Stimulated activated CD8-positive, alpha-beta memory T cell treated with anti-CD3 and anti-CD28 coated beads, Interleukin-7, amount 100 ng/mL, for 48 hours (primary cell): Measurements from ENCODE around the gene CFAP61.

Source experiments
- DNase-seq, 2 donors: peaks; one replicate each; pipeline ENCODE4 v3.0.0-alpha.2; 2020; ENCODE audit warnings: low read depth in 1 of 2; ENCODE audit errors: extremely low read depth in 1 of 2

Gene CFAP61

DNA sequence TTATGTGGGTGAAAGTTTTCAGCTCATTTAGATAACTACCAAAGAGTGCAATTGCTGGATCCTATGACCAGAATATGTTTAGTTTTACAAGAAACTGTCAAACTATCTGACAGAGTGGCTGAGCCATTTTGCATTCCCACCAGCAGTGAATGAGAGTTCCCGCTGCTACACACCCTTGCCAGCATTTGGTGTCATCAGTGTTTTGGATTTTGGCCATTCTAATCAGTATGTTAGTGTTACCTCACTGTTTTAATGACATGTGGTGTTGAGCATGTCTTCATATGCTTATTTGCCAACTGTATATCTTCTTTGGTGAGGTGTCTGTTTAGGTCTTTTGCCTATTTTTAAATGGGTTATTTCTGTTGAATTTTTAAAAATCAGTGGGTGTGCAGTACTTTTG is 120.9 kb downstream of the CFAP61 start:
- no peak for DNase-seq

DNA sequence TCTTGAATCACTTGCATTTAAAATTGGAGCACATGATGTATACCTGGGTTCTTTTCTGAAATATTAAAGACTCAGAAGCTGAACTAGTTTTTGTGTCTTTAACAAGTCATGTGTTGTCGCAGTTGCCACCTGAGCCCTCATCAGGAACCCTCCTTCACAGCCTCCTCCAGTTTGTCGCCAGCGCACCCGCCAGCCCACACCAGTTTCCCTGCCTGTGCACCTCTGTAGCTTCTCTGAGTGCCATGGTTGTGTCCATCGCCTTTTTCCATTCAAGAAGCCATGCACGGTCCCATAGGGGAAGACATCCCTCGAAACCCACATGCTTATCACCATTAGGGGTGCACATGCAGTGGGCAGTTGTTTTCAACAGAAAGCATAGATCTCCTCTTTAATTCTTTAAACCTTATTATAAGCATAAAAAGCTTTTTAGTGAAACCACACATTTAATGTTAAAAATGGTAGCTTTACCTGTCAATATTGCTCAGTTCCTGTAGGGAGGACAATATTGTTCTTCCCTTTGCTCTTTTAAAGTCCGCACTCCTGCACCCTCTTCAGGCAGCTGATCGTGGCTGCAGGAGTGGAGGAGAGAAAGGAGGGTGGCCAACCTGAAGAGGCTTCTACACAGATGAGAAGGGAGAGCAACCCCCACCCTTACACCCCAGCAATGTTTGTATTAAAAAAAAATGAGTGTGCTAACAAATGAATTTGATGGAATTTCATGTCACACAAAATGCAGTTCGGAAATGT is 121.9 kb downstream of the CFAP61 start:
- no peak for DNase-seq

DNA sequence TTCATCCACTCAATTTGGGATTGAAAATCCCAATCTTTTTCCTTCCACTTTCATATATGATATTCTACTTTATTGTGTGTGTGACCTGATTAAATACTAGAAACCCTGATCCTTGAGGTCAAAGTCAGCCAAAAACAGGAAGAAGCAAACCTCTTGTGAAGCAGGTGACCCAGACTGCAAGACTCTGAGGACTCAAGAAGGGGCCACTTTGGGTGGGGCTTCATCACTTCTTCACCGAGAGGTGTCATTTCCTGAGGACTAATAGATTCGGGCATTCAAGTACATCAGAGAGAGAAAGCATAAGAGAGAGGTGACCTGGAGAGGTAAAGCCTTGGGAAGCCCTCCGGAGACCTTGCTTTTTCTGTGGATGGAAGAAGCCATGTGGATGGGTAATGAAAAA is 129.0 kb downstream of the CFAP61 start:
- DNase-seq, result no peak

DNA sequence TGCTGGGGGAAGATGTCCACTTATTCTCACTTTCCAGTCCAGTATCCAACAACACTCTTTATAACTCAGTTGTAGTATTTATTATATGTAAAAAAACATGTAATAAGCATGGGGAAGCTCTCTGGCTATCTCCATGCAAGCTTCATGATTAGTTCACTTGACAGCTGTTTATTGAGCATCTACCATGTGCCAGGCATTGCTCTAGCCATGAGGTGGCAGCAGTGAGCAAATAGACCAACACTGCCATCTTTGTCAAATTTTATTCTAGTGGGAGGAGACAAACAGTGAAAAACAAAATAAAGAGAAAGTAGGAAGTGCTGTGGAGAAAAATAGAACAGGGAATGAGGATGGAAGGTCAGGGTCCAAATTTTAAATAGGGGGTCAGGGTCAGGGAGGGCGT is 131.8 kb downstream of the CFAP61 start:
- DNase-seq, result no peak

DNA sequence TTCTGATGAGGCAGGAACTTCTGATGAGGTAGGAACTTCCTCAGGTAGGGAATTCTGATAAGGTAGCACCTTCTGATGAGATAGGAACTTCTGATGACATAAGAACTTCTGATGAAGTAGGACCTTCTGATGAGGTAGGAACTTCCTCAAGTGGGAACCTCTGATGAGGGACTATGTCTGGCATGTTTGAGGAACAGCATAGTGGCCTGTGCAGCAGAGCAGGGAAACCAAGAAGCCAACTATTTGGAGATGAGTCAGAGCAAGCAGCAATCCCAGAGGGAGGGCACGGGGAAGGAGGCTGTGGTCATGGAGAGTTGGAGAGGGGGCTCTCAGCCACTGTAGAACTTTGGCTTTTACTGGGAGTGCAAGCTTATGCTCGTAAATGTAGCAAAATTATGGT is 132.4 kb downstream of the CFAP61 start:
- DNase-seq, result no peak

DNA sequence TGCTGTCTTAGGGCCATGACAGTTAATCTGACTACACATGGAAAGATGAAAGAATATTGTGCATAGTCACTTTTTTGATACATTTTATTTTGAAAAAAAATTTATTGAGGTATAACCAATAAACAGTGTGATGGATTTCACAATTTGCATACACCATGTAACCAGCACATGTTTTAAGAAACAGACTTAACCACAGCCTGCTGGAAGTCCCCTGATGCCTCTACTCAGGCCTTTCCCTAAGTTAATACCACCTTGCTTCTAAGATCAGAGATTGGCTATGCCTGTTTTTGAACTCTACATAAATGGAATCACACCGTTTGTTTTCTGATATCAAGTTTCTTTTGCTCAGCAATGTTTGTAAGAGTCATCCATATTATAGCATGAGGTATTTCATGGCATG is 136.3 kb downstream of the CFAP61 start:
- no peak for DNase-seq

DNA sequence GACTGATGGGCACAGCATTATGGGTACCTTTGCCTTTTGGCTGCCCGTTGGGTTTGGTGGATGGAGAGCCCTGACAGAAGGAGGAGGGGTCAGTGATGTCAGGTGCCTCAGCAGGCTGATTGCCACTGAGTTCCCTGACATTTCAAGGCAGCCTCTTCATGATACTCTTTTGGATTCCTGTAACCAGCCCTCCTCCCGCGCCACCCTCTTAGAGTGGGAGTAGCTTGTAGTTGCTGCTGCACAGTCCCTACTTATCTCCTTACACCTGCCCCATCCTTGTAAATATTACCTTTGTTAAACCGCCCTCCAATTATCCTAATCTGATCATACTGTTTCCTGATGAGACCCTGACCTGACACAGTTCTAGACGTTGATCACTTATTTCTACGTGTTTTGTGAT is 140.0 kb downstream of the CFAP61 start:
- DNase-seq, result no peak

DNA sequence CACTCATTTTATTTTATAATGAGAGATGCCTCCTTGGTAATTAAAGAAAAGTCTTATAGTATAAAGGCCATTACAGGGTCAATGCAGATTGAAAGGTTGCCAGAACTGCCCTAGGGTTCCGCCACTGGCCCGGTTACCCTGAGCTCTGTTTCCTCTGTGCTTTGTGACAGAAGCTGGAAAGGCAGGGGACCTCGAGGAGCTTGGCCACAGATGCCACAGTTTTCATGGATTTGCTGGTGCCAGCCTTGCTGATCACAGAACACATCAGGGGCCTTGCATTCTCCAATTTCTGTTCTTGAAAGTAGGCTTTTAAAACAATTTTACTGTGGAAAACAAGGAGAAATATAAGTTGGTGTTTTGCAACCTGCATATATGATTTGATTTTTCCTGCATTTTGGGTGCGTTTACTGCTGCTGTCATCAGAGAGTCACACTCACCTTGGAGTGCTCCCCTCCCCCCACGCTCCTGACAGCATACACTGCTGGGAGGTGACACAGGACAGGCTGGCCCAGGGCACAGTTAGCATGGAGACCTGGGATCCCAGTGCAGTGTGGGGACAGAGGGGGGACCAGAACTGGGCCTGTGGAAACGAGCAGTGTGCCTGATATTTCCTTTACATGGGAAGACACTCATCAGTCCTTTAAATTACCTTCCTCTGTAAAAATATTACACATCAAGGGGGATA is 142.8 kb downstream of the CFAP61 start:
- DNase-seq, result no peak

DNA sequence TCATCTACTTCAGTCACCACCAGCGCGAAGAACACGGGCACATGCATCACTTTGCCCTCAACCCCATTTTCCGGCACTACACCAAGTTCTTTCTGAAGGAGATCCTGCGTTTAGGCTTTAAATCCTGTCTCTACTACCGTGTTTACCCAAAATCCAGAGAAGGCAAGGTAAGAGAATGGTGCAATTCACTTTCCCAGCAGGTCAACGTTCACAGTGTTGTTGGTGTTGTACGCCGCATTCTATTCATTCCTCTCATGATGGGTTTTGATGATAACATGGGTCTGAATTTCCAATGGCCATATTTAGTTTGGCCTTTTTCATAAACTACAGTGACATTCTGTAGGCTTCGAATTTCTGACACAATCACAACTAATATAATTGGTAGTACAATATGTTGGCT is 144.3 kb downstream of the CFAP61 start:
- no peak for DNase-seq

DNA sequence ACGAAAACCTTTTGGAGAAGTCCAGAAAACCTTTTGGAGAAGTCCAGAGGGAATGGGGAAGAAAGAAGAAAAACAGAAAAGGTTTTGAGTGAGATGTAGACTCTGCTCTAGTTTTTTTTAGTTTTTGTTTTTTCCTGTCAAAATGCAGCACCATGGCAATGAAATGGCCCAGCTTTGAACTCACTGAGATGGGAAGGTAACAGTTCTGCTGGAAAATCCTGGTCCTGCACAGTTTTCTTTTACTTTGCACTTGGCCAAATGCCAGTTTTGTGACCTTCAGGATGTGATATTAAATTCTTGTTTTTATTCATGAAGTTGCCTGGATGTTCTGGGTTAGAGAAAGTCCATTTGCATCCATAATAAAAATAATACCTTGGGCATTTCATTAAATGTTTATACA is 145.7 kb downstream of the CFAP61 start:
- no peak for DNase-seq

DNA sequence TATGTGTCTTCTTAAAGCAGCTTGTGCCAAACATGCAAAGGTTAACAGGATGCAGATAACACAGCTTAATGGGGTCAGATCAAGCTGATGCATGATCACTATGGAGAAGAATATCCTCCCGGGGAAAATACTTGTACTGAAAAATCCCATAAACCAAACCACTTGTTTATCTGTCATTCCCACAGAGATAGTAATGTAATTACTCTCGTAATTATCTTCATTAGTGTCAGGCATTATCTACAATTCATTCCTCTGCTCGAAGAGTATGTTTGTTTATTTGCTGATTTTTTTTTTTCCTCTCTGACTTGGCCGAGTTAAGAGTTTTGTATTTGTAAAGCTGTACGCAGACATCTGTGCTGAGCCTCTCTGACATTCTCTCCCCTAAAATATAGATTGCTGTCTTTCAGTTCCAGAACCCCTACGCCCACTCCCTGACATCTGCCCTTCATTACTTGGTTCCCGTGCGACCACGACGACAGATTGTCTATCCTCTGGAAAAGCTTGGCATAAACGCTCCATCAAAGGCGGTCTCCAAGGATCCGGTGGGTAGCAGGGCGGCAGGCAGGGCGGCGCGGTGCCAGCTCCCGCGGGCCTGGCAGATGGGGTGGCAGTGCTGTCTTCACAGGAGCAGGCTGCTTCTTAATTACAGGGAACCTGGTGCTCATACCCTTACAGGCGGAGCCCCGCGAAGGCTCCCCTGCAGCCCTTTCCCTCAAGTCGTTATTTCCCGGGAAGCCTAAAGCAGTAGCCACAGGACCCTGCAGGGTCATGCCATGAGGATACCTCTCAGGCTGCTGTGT is 147.2 kb downstream of the CFAP61 start:
- no peak for DNase-seq

DNA sequence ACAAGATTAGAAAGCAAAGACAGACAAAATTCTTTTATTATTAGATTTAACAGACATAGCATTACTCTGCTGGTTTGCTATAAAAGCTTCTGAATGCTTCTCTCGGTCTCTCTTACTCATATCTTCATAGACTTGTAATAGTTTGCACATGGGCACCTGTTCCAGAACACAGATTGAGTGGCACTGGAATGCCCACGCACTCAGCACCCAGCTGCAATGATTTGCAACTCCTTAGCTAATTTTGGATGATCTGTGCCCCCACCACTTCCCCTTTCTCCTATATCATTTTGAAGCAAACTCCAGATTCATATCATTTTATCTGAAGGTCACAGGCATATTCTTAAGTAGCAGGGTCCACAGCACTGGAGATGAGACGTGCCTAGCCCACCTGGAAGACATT is 148.8 kb downstream of the CFAP61 start:
- no peak for DNase-seq

DNA sequence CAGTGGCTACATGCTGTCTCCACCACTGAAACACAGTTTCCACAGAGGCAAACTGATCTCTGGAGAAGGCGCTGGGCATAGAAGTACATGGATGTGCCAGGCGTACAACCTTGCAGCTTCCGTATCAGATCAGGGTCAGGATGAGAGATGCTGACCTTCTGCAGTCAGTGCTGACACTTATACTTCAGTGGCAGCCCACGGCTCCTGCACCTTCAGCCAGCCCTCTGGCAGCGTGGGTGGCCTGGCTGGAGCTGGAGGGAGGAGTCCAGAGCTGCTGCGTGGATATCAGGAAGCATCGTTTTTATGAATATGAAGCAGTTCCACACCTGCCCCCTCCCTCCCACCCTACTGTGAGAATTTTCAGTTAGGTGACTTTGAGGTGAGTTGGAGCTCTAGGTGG is 149.3 kb downstream of the CFAP61 start:
- no peak for DNase-seq

DNA sequence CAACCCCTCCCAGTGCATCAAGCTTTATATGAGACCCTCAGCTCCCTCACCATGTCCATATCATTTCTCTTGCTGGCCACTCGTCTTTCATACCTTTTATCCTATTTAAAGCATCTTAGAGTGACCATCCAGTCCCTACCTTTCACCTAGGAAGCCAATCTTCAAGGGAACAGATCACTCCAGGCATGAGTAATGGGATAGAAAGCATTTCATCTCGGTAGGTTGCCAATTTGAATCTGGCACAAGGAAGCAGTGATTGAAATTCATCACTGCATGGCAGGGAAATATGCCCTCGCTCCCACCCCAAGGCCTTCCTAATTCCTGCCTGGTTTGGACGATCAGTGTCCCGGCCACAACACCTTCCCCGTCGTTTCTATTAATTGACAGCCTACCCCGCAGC is 150.4 kb downstream of the CFAP61 start:
- no peak for DNase-seq

DNA sequence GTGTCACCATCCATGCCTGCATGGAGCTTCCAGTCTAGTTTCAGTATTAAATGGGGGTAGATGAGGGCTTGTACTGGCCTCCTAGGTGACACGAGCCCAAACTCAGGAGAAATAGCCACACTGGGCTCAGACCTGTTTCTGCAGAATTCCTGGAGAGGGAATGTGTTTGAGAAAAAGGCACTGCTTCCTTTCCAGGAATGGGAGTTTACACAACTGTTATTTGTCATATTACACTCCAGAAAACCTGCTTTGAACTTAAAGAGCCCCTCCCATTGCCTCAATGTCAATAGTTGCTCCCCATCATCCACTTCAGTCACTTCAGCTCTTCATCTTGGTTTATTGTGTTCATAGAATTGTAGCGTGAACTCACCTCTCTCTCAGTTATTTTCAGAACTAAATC is 151.5 kb downstream of the CFAP61 start:
- DNase-seq, result no peak

DNA sequence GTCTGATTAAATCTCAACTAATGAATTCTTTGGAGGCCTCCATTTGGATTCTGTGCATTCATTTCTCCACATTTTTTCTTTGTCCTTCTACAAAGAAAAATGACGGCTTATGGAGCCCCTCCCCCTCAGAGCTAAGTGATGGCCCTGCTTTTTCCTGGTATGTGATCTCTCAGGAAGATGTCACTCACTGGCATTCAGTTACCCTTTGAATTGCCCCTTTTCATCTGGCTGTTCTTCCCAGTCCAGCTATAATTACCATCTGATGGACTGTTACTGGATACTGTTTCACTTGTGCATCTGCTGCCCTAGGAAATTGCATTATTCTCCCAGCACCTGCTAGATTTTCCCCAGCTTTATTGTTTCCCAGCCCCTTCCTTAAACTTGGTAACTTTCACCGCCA is 151.9 kb downstream of the CFAP61 start:
- DNase-seq, result no peak

DNA sequence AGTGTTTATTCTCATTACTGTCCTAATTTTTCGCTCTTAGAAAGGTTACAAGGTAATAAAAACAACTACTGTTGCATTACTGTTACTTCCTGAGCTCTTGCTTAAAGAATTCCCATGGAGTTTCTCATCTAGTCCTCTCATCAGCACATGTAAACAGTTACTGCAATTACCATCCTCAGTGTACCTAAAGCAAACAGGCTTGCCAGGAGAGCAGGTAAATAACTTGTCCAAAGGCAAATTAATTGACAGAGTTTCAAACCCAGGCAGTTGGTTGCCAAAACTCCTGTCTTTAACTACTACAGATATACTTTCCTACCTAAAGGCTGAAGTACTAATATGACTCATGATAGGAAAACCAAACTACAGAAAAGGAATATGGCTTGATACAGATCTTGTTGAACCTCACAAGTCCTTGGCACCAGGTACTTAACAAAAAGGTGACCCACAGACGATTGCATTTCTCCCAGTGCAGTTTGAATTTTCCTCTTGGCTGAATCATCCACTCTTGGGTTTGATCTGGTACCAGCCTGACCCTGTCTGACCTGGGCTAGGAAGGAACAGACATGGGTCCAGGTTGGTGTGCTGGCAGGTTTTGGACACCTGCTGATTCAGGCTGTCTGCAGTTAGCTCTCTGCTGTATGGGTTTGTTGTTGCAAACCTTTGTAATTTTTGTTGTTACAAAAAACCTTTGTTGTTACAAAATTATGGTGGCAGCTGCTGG is 153.0 kb downstream of the CFAP61 start:
- no peak for DNase-seq

DNA sequence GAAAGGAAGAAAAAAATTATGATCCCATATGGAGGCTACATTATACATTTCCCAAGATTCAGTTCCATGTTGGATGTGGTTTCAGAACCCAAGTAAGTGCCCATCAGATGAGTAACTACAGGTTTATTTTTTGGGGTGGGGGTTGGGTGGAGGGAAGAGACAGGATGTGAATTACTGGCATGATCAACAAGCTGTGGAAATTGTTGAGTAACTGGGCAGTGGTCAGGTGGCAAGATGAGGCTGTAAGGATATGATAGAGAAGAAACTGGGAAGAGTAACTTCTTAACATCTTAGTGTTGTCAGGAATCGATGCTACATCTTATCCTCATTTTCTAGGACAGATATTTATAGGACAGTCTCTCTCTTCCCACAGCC is 153.5 kb downstream of the CFAP61 start:
- DNase-seq, result no peak

DNA sequence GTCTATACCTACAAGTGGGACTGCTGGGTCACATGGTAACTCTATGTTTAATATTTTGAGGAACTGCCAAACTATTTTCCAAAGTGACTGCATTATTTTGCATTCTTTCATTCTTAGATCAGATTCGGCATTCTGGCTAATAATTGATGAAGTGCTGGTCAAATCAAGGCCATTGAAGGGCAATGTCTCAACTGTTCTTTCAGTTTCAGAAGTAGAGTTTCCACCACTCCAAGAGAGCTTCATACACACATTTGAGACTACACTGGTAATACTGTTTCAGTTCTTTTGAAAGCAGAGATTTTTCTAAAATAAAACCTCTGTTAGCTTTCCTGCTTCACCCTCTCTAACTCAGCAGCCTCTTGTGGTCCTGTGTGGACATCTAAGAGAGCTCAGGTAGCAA is 154.5 kb downstream of the CFAP61 start:
- DNase-seq, result no peak

DNA sequence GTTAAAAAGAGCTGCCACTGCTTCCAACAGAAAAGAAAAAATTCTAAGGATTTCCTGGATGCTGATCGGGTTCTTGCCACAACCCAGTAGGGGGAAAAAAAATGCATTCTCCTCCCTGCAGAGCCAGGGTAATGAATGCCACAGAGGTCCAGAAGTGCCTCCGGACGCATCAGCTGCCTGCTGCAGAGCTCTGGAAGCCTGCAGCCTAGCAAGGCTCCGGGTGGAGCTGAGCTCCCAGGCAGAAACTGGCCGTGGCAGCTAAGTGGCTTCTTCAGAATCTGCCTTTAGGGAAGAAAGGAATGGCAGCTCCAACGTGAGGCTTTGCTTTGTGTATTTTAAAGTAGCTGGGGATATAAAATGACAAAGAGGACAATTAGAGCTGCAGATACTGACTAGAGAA is 155.0 kb downstream of the CFAP61 start:
- no peak for DNase-seq

DNA sequence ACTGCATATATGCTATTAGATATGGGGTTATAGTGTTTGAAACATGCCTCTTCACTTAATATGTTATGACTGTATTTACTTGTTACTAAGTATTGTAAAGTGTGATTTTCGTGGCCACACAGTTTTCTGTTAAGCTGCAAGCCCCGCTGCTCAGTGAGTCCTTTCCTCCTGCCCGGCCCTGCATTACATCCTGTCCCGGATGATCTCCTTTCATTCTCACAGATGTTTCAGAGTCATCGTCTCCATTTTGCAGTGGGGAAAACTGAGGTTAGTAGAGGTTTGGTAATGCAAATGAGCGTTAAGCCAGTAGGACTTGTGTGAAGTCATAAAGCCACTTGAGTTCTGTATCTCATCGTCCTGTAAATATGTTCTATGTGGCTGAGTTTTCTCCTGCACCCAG is 155.5 kb downstream of the CFAP61 start:
- DNase-seq, result no peak
